ENCODE results near the gene RNF113A.
"Not testable (repeated sequence)": the region's sequence is repeated elsewhere in the genome, so short reads cannot be mapped to it uniquely, and the experiment has no call there.

Gene RNF113A

GRCh38 chrX:119828446-119828845 is 43.1 kb downstream of the RNF113A start:
- no peak for DNase-seq

- DNase-seq, result peak; percentile 70
These were observed 45.1 kb downstream of the RNF113A start for GRCh38 chrX:119826399-119826959.

GRCh38 chrX:119824221-119824620 is 47.3 kb downstream of the RNF113A start:
- DNase-seq, result not testable (repeated sequence)

DNA sequence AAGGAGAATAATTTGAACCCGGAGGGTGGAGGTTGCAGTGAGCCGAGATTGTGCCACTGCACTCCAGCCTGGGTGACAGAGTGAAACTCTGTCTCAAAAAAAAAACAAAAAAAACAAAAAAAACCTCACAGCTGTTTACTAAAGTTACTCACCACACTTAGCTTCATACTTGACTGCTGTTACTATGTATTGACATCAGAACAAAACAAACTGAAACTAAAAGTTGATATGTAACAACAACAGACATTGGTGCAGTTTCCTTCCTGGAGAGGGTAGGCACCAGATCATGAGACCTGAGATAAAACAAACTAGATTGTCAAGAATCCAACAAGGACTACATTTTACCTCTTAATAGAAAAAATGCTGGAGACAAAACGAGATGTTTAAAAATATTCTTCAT is 49.8 kb downstream of the RNF113A start:
- peak; percentile 47 for DNase-seq
